ENCODE data around the gene RNU1-3.
"Not testable (repeated sequence)": the region's sequence is repeated elsewhere in the genome, so short reads cannot be mapped to it uniquely, and the experiment has no call there.

Gene RNU1-3

DNA sequence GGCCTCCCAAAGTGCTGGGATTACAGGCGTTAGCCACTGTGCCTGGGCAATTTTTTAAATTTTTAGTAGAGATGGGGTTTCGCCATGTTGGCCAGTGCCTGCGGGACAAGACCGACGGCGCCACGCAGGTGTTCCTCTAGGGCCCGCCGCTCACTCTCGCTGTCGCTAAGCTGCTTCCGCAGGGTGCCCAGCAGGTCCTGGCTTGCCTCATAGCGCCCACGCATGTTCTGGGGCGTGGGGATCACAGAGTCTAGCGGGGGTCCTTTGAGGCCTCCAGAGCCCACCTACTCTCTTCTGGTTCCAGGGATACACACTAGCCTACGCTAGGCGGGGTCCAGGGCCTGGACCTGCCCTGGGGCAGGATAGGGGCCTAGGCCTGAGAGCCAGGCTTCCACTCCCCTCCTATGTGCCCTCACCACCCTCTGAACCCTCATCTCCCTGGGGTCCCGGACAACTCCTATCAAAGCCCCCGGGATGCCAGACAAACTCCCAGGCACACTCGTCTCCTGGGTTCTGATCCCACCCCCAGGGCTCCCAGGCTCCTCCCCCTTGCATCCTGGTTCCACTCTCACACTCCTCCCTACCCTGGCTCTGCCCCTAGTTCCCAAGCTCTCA, 36.7 kb downstream of the RNU1-3 start:
- H3K4me3 ChIP-seq (ENCODE audit: low read length), result not testable (repeated sequence)

DNA sequence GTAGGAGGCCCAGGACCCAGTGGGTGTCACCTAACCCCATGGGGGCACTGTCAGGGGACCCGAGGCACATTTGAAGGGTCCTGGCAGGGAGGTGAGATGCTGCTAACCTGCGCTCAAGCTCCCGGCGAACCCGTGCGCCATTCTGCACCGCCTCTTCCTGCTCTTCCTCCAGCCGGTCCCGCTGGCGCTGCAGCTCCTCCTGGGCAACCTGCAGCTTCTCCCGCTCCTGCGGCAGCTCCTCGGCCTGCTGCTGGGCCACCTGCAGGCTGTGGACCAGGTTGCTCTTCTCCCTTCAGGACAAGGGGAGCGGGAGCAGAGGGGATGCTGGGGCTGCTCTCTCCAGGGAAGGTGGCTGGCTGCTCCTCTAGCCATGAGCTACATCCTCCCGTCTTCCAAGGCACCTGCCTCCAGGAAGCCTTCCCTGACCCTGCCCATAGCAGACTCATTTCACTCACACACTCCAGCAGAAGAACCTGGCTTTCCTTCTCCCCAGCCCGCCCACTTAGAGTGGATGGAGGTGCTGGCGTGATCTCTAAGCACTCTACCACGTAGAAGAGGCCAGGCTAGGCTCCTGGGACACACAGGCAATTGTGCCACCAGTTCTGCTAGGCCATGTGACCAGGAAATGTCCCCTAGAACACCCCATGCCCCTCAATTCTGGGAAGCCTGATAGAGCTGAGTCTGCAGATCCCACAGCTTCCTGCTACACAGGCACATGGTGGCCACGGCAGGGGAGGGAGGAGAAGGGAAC, 38.2 kb downstream of the RNU1-3 start:
- no peak overlapping the region for H3K9ac ChIP-seq (ENCODE audit: low read depth, low read length)
- 92% methylated on average over 19 of the region's 19 CpGs for WGBS
- no peaks in the 10 kb centered on the region for H3K9me3 ChIP-seq (ENCODE audit: insufficient read depth, low read depth, low read length)
- H3K4me1 ChIP-seq (ENCODE audit: insufficient read depth, low read length), result no peaks in the 10 kb centered on the region
- H3K27ac ChIP-seq (ENCODE audit: low read depth, low read length), result no peak overlapping the region
- H3K4me3 ChIP-seq (ENCODE audit: low read length), result no peak overlapping the region
- peaks cover 46% of the 10 kb centered on the region for H3K36me3 ChIP-seq (ENCODE audit: insufficient read depth, low read length)
- H3K27me3 ChIP-seq (ENCODE audit: insufficient read depth, low read length), result no peaks in the 10 kb centered on the region

More for the DNA sequence above, 36.7 kb downstream of the RNU1-3 start:
- peaks cover 45% of the 10 kb centered on the region for H3K36me3 ChIP-seq (ENCODE audit: insufficient read depth, low read length)
- WGBS, result 95% methylated on average over 21 of the region's 21 CpGs
- H3K27me3 ChIP-seq (ENCODE audit: insufficient read depth, low read length); H3K9ac ChIP-seq (ENCODE audit: low read depth, low read length); H3K4me1 ChIP-seq (ENCODE audit: insufficient read depth, low read length); H3K9me3 ChIP-seq (ENCODE audit: insufficient read depth, low read depth, low read length); H3K27ac ChIP-seq (ENCODE audit: low read depth, low read length): not testable (repeated sequence)

DNA sequence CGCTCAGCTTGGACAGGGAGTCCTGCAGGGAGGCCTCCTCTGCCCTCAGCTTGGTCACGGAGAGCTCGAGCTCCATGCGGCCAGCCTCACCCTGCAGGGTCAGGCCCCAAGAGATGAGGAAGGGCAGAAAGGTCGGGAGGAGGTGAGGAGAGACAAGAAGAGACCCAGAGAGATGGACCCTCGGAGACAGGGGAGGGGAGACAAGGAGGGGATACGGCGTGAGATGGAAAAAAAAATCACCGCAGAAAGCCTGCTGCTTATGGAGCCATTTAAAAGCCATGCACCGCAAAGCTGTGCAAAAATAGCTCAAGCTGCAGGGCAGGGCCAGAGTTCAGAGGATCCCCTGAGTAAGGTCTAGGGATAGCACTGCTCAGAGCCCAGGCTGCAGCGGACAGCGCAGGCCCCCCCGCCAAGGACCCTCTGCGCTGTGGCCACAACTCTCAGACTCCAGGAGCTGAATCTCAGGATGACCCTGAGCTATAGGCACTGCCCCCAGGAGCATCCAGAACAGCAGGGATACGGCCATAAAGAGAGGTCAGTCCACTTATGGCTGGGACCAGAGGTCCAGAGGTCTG, 40.3 kb downstream of the RNU1-3 start:
- peaks cover 40% of the 10 kb centered on the region for H3K36me3 ChIP-seq (ENCODE audit: insufficient read depth, low read length)
- H3K27me3 ChIP-seq (ENCODE audit: insufficient read depth, low read length); H3K9me3 ChIP-seq (ENCODE audit: insufficient read depth, low read depth, low read length); H3K27ac ChIP-seq (ENCODE audit: low read depth, low read length); H3K9ac ChIP-seq (ENCODE audit: low read depth, low read length); H3K4me3 ChIP-seq (ENCODE audit: low read length); H3K4me1 ChIP-seq (ENCODE audit: insufficient read depth, low read length): not testable (repeated sequence)
- WGBS, result 91% methylated on average over 15 of the region's 15 CpGs

DNA sequence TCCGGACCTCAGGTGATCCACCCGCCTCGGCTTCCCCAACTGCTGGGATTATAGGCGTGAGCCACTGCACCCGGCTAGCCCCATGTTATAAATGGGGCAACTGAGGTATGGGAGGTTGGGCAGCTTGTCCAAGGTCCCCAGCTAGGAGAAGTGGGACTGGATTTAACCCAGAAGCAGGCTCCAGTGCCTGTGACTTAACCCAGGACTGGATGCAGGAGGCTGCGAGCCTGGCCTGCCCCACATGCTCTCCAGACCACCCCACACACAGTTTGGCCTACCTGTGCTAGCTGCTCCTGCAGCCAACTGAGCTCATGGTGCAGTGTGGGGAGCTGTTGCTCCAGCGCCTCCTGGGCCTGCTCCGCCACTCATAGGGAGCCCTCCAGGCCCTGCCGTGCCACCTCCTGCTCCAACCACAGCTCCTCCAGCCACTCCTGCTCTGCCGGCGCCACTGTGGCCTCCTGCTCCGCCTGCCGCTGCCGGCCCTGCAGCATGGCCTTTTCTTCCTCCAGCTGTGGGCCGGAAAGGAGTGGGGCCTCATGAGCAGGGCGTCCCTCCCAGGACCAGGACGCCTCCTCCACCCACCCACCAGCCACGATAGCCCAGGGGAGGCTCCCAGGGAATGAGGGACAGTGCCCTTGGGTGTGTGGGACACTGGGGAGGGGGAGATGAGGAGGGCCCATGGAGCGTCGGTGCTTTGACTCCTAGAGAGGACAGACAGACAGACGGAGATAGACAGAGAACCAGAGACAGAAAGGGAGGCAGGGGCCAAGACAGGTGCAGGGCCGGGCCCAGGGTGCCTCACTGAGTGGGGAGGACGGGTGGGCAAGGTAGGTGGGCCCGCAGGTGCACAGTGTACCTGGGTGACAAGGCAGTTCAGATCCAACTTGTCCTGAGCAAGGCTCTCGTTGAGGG, 41.0 kb downstream of the RNU1-3 start:
- no peak overlapping the region for H3K27ac ChIP-seq (ENCODE audit: low read depth, low read length)
- peaks cover 33% of the 10 kb centered on the region for H3K36me3 ChIP-seq (ENCODE audit: insufficient read depth, low read length)
- no peak overlapping the region for H3K9ac ChIP-seq (ENCODE audit: low read depth, low read length)
- H3K9me3 ChIP-seq (ENCODE audit: insufficient read depth, low read depth, low read length), result no peaks in the 10 kb centered on the region
- H3K27me3 ChIP-seq (ENCODE audit: insufficient read depth, low read length), result no peaks in the 10 kb centered on the region
- 93% methylated on average over 25 of the region's 25 CpGs for WGBS
- no peaks in the 10 kb centered on the region for H3K4me1 ChIP-seq (ENCODE audit: insufficient read depth, low read length)
- no peak overlapping the region for H3K4me3 ChIP-seq (ENCODE audit: low read length)

DNA sequence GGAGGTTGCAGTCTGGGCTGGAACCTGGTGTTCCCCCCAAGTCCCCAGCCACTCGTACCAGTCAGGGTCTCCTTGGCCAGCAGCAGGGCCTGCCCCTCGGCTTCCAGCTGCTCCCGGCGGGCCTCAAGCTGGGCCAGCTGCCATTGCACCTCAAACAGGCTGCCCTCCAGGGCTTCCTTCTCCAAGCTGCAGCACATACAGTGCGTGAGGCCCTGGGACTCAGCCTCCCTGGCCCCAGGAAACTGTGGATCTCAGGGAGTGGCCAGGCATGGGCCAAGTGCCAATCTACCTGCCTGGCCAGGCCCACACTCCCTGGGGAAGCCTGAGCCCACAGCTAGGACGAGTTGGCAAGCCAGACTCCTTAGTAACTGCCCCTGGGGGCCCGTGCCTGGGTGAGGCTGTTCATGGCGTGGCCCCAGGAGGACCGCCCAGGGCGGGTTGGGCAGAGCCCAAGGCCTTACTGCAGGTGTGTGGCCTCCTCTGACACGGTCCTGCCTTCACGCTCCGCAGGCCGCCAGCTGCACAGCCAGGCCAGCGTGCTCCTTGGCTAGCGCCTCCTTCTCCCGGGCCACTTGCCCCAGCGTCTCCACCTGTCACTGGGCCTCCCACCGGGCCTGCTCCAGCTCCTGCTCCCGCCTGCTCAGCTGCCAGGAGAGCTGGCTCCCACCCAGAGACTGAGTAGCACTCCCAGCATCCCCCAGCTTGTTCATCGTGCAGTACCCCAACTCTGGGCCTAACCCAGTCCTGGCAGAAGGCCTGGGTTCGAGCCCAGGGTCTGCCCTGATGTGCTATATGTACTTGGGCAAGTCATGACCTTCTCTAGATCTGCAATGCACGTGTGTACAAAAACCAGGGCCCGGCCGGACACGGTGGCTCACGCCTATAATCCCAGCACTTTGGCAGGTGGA, 42.7 kb downstream of the RNU1-3 start:
- peaks cover 32% of the 10 kb centered on the region for H3K36me3 ChIP-seq (ENCODE audit: insufficient read depth, low read length)
- not testable (repeated sequence) for H3K9me3 ChIP-seq (ENCODE audit: insufficient read depth, low read depth, low read length); H3K4me1 ChIP-seq (ENCODE audit: insufficient read depth, low read length); H3K4me3 ChIP-seq (ENCODE audit: low read length); H3K9ac ChIP-seq (ENCODE audit: low read depth, low read length); H3K27me3 ChIP-seq (ENCODE audit: insufficient read depth, low read length); H3K27ac ChIP-seq (ENCODE audit: low read depth, low read length)
- WGBS, result 92% methylated on average over 27 of the region's 27 CpGs

DNA sequence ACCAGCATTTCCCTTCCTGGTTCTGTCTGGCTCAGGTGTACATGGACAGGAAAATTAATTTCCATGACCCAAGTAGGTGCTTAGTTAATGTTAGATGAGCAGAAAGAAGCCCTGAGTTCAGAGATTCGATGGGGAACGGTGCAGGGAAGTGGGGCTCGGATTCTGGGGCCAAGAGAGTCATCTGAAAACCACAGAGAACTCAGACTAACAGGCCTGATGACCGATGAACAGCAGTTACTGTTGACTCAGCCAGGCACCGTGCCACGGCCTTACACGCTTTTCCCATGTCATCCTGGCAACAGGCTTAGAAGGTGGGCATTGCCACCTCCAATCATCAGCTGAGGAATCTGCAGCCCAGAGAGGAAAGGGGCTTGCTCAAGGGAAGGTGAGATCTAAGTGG, 43.4 kb downstream of the RNU1-3 start:
- peaks cover 29% of the 10 kb centered on the region for H3K36me3 ChIP-seq (ENCODE audit: insufficient read depth, low read length)

DNA sequence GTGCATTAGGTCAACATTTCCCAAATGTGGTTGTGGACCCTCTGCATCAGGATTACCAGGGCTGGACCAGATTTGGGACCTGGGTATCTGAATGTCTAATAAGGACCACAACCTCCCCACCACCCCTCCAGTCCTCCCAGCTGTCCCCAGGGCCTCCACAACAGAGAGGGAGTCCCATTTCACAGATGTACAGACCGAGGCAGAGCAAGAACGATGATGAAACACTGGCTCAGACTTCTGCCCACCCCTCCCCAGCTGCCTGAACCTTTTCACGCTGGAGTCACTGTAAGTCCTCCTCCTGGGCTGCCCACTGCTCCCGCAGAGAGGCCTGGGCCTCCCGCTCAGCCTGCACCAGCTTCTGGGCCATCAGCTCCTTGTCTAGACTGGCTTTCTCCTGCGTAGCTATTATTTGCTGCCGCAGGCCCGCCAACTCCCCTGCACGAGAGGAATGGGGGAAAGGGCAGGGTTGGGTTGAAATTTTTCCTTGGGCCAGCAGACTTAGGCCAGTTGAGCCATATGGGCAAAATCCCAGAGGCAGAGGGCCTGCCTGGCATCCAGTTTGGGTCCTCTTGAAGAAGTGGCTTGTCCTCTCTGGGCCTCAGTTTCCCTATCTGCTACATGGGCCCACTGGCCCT, 45.0 kb downstream of the RNU1-3 start:
- peaks cover 25% of the 10 kb centered on the region for H3K36me3 ChIP-seq (ENCODE audit: insufficient read depth, low read length)
- H3K27ac ChIP-seq (ENCODE audit: low read depth, low read length); H3K9ac ChIP-seq (ENCODE audit: low read depth, low read length); H3K9me3 ChIP-seq (ENCODE audit: insufficient read depth, low read depth, low read length); H3K4me3 ChIP-seq (ENCODE audit: low read length); H3K4me1 ChIP-seq (ENCODE audit: insufficient read depth, low read length); H3K27me3 ChIP-seq (ENCODE audit: insufficient read depth, low read length): not testable (repeated sequence)
- WGBS, result 90% methylated on average over 9 of the region's 9 CpGs

More for the DNA sequence above, 43.4 kb downstream of the RNU1-3 start:
- not testable (repeated sequence) for H3K27ac ChIP-seq (ENCODE audit: low read depth, low read length); H3K4me1 ChIP-seq (ENCODE audit: insufficient read depth, low read length); H3K9me3 ChIP-seq (ENCODE audit: insufficient read depth, low read depth, low read length); H3K9ac ChIP-seq (ENCODE audit: low read depth, low read length); H3K27me3 ChIP-seq (ENCODE audit: insufficient read depth, low read length); H3K4me3 ChIP-seq (ENCODE audit: low read length)
- 90% methylated on average over 7 of the region's 7 CpGs for WGBS

DNA sequence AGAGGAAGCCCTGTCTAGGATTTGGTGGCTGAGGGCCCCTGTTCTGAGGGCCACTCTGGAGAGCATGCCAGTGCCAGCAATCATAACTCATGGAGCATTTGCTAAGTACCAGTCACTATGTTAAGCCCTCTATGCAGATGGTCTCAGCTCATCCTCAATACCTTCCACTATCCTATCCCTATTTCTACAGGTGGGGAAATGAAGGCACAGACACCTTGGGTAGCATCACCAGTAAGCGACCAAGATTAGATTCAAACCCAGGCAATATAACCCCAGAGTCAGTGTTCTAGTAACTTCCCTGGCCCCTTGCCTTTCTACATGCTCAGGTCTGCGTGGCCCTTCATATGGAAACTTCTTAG, 45.5 kb downstream of the RNU1-3 start:
- 88% methylated on average over 2 of the region's 2 CpGs for WGBS
- no peak overlapping the region for H3K9ac ChIP-seq (ENCODE audit: low read depth, low read length)
- H3K4me3 ChIP-seq (ENCODE audit: low read length), result no peak overlapping the region
- no peaks in the 10 kb centered on the region for H3K27me3 ChIP-seq (ENCODE audit: insufficient read depth, low read length)
- peaks cover 22% of the 10 kb centered on the region for H3K36me3 ChIP-seq (ENCODE audit: insufficient read depth, low read length)
- no peaks in the 10 kb centered on the region for H3K4me1 ChIP-seq (ENCODE audit: insufficient read depth, low read length)
- no peaks in the 10 kb centered on the region for H3K9me3 ChIP-seq (ENCODE audit: insufficient read depth, low read depth, low read length)
- no peak overlapping the region for H3K27ac ChIP-seq (ENCODE audit: low read depth, low read length)

DNA sequence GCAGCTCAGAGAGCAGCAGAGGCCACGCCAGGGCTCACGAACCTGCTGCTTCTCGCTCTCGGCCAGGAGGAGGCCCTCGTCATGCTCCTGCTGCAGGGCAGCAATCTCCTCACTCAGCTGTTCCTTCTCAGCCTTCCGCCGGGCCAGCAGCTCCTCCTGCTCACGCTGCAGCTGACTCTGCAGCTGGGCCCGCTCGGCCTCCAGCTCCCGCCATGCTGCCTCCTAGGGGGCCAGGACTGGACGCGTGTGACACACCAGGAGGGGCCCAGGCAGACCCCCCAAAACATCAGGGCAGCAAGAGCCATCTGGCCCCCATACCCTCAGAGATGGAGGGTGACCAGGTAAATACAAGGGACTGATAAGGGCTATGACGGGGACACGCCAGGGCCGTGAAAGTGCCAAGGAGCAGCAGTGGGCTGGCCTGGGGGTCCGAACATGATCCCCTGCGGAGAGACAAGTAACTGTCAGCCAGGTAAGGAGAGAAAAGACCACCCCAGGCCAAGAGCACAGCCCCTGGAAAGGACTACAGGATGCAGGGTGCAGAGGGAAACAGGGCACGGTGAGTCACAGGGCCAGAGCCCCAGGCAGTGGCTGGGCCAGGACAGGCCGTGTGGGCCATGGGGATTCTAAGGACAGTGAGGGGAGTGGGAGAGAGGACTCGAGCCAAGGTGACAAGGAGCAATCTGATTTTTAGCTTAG, 46.8 kb downstream of the RNU1-3 start:
- H3K4me3 ChIP-seq (ENCODE audit: low read length); H3K27me3 ChIP-seq (ENCODE audit: insufficient read depth, low read length); H3K9ac ChIP-seq (ENCODE audit: low read depth, low read length); H3K4me1 ChIP-seq (ENCODE audit: insufficient read depth, low read length); H3K27ac ChIP-seq (ENCODE audit: low read depth, low read length); H3K9me3 ChIP-seq (ENCODE audit: insufficient read depth, low read depth, low read length): not testable (repeated sequence)
- H3K36me3 ChIP-seq (ENCODE audit: insufficient read depth, low read length), result peaks cover 17% of the 10 kb centered on the region
- 87% methylated on average over 21 of the region's 21 CpGs for WGBS

DNA sequence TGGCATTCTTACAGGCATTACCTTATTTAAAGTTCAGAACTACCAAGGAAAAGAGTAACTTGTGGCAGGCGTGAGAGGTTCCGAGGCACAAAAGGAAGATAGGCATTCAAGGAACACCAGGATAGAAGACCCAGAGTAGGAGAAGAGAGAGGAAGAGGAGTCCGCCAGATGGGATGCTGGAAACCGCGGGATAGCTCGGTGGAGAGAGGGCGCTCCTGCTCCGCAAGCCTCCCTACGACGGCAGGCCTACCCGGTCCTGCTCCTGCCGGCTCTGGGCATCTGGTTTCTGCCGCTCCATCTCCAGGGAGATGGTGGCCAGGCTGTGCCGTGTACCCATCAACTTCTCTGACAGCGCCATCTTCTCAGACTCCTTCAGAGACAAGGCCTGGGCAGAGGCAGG, 48.0 kb downstream of the RNU1-3 start:
- 84% methylated on average over 15 of the region's 15 CpGs for WGBS
- H3K4me3 ChIP-seq (ENCODE audit: low read length), result no peak overlapping the region

More for the DNA sequence above, 48.0 kb downstream of the RNU1-3 start:
- Histone ChIP-seq H3K27ac (ENCODE audit: low read depth, low read length) (no peak overlapping the region), H3K9me3 (ENCODE audit: insufficient read depth, low read depth, low read length) (no peaks in the 10 kb centered on the region), H3K9ac (ENCODE audit: low read depth, low read length) (no peak overlapping the region), H3K27me3 (ENCODE audit: insufficient read depth, low read length) (peaks cover 22% of the 10 kb centered on the region), H3K36me3 (ENCODE audit: insufficient read depth, low read length) (peaks cover 12% of the 10 kb centered on the region), H3K4me1 (ENCODE audit: insufficient read depth, low read length) (peaks cover 6% of the 10 kb centered on the region)
